Right lobe of liver (tissue), 6 donors: ENCODE measurements around the gene CD59. TPM values are rescaled to one million over a fixed set of nuclear protein-coding genes. Genes with fewer than 3 reads are reported as not detected.

ENCODE experiments used
- ATAC-seq, 4 donors: fragments of 200-7000 bp; cut with Tn5 transposase; one replicate each; pipeline ENCODE4 v1.9.1; 2020; ENCODE audit warnings: mild to moderate bottlenecking in 4 of 4, moderate library complexity in 4 of 4
- DNase-seq, 3 donors: peaks; one replicate each; pipeline ENCODE4 v3.0.0-alpha.2; 2020
- H3K27ac ChIP-seq, 3 donors: fragments of 200-600 bp; one replicate each; pipeline ENCODE4 v1.8.0; 2022
- H3K27me3 ChIP-seq, 2 donors: fragments of 200-600 bp; one replicate each; pipeline ENCODE4 v1.8.0; 2022
- H3K36me3 ChIP-seq, 4 donors: fragments of 200-600 bp; sonication (generic) in 1 of 4; one replicate each; pipeline versions ENCODE4 v1.5.1 to v1.8.0; 2017 to 2022; ENCODE audit warnings: control low read depth in 1 of 4
- H3K4me1 ChIP-seq, 4 donors: fragments of 200-600 bp; sonication (generic) in 1 of 4; one replicate each; pipeline versions ENCODE4 v1.5.1 to v1.8.0; 2017 to 2022; ENCODE audit warnings: control low read depth in 1 of 4
- H3K4me3 ChIP-seq, 3 donors: fragments of 200-600 bp; one replicate each; pipeline ENCODE4 v1.8.0; 2022
- H3K9me3 ChIP-seq, 4 donors: fragments of 200-600 bp; sonication (generic) in 1 of 4; one replicate each; pipeline versions ENCODE4 v1.5.1 to v1.8.0; 2017 to 2022; ENCODE audit warnings: control low read depth in 1 of 4
- POLR2A ChIP-seq: fragments of 450-650 bp; IDR thresholded peaks from one replicate; pipeline ENCODE4 v1.6.1; 2017; ENCODE audit warnings: antibody characterized with exemption, mild to moderate bottlenecking
- WGBS: methylation state at CpG from one replicate; pipeline ENCODE4 v1.1.6; 2018; ENCODE audit warnings: low coverage, low lambda C conversion rate; ENCODE audit not compliant: insufficient coverage; ENCODE audit errors: missing lambda C conversion rate; 5-methylcytosine and 5-hydroxymethylcytosine counted together
- intact Hi-C, 2 donors: fragments of 100-400 bp; cut with DNase I; formaldehyde crosslinking; loops; one replicate each; pipeline versions ENCODE4 v1.11.2 to v1.14.1; 2022
- total RNA-seq, 6 experiments: library from RNA; depleted of rRNA in 2 of 6; stranded (reverse); fragments of >200 nt in 2 of 6; fragmentation: NEBNext Ultra II Directional in 3 of 6; extraction: Animal tissue kit (Norgen Biotek cat#: 25700) in 3 of 6; gene quantifications; one replicate each; pipeline versions ENCODE4 v1.1.0 to v1.2.4, GENCODE V29; 2016 to 2023
- TF ChIP-seq, protein P1 (sequence below), 4 donors: fragments of 200-600 bp in 3 of 4; fragments of 450-650 bp in 1 of 4; IDR thresholded peaks; one replicate each; pipeline versions ENCODE4 v1.5.1 to v1.8.0; 2016 to 2022; ENCODE audit warnings: antibody characterized with exemption in 4 of 4, mild to moderate bottlenecking in 2 of 4
- donor health status: DM: no; HTN: yes; CAD: no.
- donor health status: DM: no; HTN: no; CAD: no.
- donor health status: DM: no; HTN: no; CAD: no.
- donor health status: DM: no; HTN: yes; CAD: no.
- donor health status: DM: no; HTN: yes; CAD: no.

CD59 gene
- total RNA-seq, 6 experiments from 2014 or later, result 145 to 314 (median 197) TPM

GRCh38 chr11:33777906-33778305 lies 41.7 kb upstream of the CD59 start:
- H3K4me1 ChIP-seq, result peaks cover 0 to 6% (median 0%) of the 10 kb centered on the region in 4 donors
- DNase-seq, result no peak
- no peak overlapping the region for H3K4me3 ChIP-seq
- TF ChIP-seq POLR2A, result no peak
- TF ChIP-seq, protein P1, sequence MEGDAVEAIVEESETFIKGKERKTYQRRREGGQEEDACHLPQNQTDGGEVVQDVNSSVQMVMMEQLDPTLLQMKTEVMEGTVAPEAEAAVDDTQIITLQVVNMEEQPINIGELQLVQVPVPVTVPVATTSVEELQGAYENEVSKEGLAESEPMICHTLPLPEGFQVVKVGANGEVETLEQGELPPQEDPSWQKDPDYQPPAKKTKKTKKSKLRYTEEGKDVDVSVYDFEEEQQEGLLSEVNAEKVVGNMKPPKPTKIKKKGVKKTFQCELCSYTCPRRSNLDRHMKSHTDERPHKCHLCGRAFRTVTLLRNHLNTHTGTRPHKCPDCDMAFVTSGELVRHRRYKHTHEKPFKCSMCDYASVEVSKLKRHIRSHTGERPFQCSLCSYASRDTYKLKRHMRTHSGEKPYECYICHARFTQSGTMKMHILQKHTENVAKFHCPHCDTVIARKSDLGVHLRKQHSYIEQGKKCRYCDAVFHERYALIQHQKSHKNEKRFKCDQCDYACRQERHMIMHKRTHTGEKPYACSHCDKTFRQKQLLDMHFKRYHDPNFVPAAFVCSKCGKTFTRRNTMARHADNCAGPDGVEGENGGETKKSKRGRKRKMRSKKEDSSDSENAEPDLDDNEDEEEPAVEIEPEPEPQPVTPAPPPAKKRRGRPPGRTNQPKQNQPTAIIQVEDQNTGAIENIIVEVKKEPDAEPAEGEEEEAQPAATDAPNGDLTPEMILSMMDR (IDR thresholded peaks at IDR 0.05), result no peak
- H3K27ac ChIP-seq, result no peak overlapping the region
- no peaks in the 10 kb centered on the region for H3K27me3 ChIP-seq
- intact Hi-C loops, result no loop called here
- no peaks in the 10 kb centered on the region for H3K9me3 ChIP-seq
- ATAC-seq, result no peak
- WGBS, result 65% methylated on average over 9 of the region's 9 CpGs
- H3K36me3 ChIP-seq, result no peaks in the 10 kb centered on the region

- no peaks in the 10 kb centered on the region for H3K9me3 ChIP-seq
- no peaks in the 10 kb centered on the region for H3K36me3 ChIP-seq
- peak in 1 of 4 donors; percentile 28 for ATAC-seq
- no peak for DNase-seq
- no peak overlapping the region for H3K4me3 ChIP-seq
- TF ChIP-seq, protein P1 (IDR thresholded peaks at IDR 0.05), result no peak
- TF ChIP-seq POLR2A, result no peak
- H3K27me3 ChIP-seq, result no peaks in the 10 kb centered on the region
- intact Hi-C loops, result no loop called here
- H3K27ac ChIP-seq, result no peak overlapping the region
- 25% methylated on average over 1 of the region's 1 CpG for whole genome bisulfite sequencing
- H3K4me1 ChIP-seq, result peaks cover 0 to 20% (median 2%) of the 10 kb centered on the region in 4 donors
These were observed 39.7 kb upstream of the CD59 start for GRCh38 chr11:33775832-33776470.

GRCh38 chr11:33775467-33775807 lies 39.2 kb upstream of the CD59 start:
- H3K27ac ChIP-seq, result no peak overlapping the region
- WGBS, result 81% methylated on average over 7 of the region's 7 CpGs
- DNase-seq, result no peak
- H3K36me3 ChIP-seq, result no peaks in the 10 kb centered on the region
- H3K4me1 ChIP-seq, result peaks cover 0 to 25% (median 4%) of the 10 kb centered on the region in 4 donors
- no peak overlapping the region for H3K4me3 ChIP-seq
- H3K9me3 ChIP-seq, result no peaks in the 10 kb centered on the region
- ATAC-seq, result no peak
- no peaks in the 10 kb centered on the region for H3K27me3 ChIP-seq
- no peak for TF ChIP-seq POLR2A
- TF ChIP-seq, protein P1 (IDR thresholded peaks at IDR 0.05), result no peak
- intact Hi-C loops, result no loop called here

- TF ChIP-seq, protein P1 (IDR thresholded peaks at IDR 0.05), result no peak
- TF ChIP-seq POLR2A, result no peak
- ATAC-seq (peak in 3 of 4 donors; percentile 6 to 12 (median 8)), DNase-seq (peak in 1 of 3 donors; percentile 28)
- Histone ChIP-seq H3K9me3 (no peaks in the 10 kb centered on the region), H3K27me3 (no peaks in the 10 kb centered on the region), H3K27ac (peak overlapping the region; percentile 37 to 75 (median 73)), H3K36me3 (no peaks in the 10 kb centered on the region), H3K4me3 (peak overlapping the region; percentile 79 to 97 (median 91)), H3K4me1 (peaks cover 0 to 31% (median 7%) of the 10 kb centered on the region in 4 donors)
- 7% methylated on average over 23 of the region's 23 CpGs for WGBS
- intact Hi-C loops, result no loop called here
These were observed 38.7 kb upstream of the CD59 start for GRCh38 chr11:33774736-33775466.
